HG03342 (cell line): ENCODE measurements around the gene PDCD10.

ENCODE experiments used
- ATAC-seq: cut with Tn5 transposase; IDR thresholded peaks from one replicate; pipeline ENCODE4 v1.9.1; 2021; ENCODE audit warnings: mild to moderate bottlenecking, moderate library complexity; ENCODE audit not compliant: unreplicated experiment

PDCD10 gene

DNA sequence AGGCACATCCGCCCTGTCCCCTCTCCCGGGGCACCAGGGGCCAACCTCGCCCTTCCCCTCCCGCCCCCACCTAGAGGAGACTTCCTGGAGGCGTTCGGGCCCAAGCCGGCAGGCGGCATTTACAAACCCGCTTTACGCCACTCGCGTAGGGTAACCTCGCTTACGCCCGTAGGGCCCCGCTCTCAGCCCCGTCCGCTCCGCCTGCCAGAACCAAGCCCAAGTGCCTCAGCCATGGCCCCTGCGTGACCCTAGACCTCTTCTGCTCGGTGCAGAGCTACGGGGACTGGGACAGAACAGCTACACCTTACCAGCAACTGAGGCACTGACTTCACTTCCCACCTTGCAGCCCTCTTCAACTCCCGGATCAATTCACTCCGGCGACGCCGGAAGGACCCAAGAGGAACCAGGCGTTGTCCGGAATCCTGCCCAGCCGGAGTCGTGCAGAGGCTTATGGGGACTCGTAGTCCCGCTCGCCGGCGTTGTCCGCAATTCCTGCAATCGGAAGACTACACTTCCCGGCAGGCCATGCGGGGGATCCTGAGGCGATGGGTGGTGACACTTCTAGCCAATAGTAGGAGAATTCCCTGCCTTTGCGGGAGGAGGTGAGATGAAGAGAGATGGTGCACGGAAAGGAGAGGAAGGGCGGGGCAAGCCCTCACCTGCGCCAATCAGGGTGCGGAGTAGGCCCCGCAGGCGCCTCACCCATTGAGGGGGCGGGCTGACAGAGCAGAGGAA lies at the start of gene PDCD10:
Gene PDCD10, minus strand, starts transcription at position 395 of the 735 bp plus-strand sequence. CDS start 14,735 bp downstream, outside the sequence.
- ATAC-seq = peak; percentile 88

DNA sequence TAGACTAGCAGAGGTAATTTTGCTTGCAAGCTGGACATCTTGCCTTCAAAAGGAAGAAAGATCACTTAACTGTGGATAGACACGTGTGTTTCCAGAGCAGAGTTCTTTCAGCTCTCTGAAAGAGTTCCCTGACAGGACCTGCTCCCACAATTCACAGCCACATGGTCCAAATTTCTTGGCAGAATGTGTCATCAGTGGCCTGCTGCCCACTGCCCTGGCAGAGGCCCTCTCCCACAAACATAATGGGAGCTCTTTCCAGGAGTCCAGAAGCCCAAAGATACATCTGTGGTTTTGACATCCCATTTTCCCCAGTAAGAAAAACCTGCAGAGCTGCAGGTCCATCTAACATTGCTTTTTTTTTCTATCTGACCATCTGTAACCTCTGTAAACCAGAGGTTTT lies 49.1 kb upstream of the PDCD10 start:
- ATAC-seq = no peak

DNA sequence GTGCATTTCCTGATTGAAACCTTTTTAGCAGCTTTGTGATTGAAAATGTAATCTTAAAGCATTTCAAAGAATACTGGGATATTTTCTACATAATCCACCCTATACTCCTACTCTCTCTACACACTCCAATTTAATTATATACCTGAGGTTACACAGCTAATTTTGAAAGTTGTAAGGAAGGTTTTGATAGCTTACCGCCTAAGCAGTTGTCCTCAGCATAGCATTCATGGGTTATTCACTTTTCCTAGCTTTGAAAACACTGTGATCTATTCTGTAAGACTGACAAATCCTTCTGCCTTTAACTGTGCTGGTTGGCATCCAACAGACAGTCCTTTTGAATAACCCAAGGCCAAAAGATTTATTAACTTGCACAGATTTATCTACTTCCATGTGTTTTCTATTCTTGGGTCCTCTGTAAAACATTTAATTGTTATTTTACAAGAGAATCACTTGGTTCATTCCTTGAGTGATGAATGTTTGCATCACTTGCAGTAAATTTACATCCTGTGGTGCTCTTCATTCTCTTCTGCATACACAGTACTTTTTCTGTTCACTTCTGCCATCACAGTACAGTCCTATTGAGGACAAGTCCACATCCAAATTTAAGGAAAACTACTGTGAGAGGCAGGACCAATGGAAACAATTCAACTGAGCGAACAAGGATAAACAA lies 45.7 kb upstream of the PDCD10 start:
- ATAC-seq = no peak

DNA sequence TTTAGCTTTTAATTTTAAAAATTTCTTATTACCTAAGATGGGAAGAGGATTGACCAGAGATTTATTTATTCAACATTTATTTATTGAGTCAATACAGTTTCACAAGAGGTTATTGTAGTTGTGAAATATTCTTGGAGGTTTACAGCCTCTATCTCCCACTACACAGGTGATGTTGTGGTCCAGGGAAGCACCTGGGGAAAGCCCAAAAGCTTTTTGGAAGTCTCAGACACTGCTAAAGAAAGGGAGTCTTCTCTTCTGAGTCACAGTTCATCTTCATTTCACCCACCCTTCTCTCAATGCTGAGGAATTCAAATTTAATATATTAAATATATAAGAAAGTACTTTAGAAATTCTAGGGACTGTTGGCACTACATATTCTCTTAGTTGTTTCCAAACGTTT lies 42.7 kb upstream of the PDCD10 start:
- ATAC-seq = no peak

DNA sequence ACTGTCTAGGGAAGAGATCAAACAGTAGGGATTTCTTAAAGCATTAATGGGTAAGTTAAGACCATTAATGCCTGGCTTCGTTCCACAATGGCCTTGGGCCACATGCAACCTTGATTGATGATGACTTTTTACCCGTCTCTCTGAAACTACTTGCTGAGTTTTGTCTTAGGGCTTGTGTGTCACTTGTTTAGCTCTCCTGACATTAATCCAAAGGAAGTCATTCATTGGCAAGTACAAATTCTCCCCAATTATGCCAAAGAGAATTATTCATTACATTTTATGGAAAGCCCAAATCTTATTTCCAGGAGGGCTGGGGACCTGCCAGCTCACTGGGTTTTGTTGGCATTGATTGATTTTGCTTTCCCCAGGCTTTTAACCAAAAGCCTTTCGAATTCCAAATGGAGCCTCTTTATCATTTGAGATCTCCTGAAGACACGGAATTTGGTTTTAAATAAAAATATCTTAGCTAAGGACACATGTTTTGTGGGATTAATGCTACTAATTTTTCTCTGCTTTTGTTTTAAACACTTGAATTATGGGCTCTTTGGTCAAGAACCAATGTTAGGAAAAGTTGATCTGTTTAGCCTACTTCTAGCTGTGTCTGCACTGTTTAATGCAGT lies 41.5 kb upstream of the PDCD10 start:
- no peak for ATAC-seq

DNA sequence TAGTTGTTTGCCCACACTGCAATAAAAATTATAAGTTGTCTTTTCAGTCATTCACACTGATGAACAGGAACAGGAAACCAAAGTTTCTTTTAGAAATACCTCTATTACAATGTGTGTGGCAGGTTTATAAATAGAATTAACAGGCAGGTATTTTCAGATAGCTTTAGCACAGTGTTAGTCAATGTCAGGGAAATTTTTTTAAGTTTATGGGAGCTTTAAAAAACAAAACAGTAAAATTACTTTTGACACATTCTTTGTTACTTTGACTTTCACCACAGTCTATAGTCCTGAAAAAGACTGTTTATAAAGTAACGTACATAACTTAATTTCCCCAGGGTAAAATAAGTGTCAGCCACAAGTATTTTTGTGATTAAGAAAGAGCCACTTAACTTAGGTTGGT lies 38.9 kb upstream of the PDCD10 start:
- ATAC-seq = peak; percentile 72

DNA sequence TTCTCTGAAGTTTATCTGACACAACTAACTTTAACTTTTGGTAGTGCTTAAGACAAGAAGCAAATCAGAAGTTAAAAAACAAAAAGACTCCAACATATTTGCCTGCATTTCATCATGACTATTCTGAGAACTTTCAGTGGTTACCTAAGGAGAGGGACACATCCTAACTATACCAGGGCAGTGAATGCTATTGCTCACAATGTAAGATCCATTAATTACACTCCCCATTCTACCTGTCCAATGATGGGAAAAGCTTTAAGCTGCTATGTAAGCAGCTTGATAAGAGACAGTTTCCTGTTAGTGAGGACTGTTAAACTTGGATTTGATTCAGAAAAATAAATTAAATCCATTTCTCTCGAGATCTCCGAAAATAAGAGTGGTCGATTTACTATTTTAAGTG lies 38.3 kb upstream of the PDCD10 start:
- peak; percentile 42 for ATAC-seq

DNA sequence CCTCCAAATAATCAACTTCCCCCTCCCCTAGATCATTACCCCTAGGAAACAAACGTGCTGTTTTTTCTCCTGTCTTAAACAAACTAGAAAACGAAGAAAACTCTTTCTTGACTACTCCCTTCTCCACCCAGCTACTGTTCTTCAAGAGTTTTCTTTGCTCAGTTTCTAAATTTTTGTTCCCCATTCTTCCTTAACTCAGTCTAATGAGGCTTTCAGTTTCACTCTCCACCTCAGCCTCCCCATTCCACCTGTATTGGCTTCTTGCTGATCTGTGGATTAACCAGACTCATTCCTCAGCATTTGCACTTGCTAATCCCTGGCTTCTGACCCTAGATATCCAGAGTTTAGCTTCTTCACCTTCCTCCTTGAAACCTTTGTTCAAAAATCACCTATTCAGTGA lies 27.6 kb upstream of the PDCD10 start:
- no peak for ATAC-seq

DNA sequence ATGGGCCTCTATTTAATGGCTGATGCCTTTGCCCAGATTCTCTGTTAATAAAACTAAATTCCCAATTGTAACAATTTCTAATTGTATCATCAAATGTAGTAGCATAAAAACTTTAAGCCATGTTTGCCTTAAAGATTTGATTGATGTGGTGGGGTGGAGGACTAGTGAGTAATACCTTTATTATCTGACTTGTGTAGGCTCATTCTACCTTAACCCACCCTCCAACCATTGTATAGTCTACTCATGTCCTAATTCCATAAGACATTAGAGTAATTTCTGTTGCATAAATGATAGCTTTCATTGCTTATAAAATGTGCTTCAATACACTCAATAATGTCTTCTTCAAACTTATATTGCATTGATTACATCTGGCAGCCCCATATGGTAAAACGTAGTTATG lies 26.6 kb upstream of the PDCD10 start:
- no peak for ATAC-seq

DNA sequence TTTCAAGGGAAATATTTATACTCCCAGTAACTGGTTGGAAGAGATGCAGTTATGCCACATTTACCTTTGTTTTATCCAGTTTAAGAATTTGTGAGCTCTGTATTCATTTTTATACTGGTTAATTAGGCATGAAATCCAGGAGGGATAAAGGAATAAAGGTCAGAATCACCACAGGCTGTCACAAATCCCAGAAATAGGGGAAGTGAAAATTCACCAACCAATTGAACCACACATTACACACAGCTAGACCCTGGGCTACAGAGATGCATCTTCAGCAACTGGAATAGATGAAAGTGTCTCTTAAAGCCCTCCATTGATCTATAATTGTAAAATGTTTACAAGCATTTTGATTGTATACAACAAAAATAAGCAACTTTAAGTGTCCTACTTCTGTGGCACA lies 19.4 kb upstream of the PDCD10 start:
- no peak for ATAC-seq

DNA sequence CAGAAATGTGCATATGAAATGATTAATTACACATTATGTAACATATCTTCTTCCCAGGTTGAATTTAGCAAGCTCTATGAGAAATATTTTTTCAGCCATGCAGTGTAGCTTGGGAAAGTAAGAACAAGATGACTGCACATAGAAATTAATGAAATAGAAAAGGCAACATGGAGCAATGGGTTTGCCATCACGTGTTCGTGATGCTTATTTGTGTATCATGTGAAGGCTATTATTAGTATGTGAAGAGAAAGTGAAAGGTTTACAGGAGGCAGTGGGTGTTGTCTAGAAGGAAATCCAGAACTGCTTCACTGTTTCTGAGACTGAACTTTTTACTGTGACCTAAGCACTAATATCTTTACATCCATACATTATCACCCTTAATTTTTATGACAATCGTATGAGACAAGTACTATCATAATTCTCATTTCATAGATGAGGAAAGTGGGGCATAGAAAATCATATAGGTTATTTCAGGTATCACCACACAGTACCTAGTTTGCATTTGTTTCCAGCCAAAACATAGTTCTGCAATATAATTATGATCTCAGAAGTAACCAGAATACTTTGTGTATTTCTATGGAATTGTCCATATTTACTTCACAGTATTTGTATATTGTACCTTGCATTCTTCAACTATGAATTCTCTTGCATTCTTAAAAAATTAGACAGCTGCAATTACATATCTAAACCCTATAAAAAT lies 15.7 kb upstream of the PDCD10 start:
- ATAC-seq = peak; percentile 99

DNA sequence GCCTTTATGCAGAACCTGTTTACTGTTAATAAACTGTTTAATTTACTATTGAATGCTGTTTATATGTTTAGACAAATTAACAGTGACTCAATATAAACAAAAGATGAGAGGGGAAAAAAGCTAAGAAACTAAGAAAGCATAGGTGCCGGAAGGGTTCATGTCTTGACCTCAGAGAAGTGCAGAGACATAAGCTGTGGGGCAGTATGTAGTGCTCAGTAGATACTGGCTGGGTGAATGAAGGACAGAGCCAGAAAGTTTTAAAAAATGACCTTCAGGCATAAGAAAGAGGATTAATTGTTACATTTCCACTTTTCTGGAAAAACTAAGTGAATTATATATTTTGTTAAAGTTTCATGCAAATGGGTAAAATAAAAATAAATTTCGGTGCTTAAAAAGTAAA lies 15.0 kb upstream of the PDCD10 start:
- ATAC-seq = no peak

DNA sequence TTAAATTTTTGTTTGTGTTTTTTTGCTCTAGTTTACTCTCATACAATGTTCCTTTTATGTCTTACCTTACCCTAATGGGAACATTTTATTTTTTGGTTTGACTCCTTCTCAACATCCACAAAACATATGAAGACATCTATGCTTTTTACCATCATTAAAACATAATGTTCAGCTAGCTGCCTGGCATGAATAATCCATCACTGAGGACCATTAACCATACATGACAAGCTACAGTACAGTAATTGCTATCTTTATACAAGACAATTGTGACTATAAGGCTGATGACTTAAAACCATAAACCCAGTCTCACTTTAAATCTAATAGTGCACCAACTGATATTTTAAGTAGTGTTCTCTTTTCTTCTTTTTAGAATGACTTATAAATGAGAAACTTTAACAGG lies 14.5 kb upstream of the PDCD10 start:
- ATAC-seq = no peak

DNA sequence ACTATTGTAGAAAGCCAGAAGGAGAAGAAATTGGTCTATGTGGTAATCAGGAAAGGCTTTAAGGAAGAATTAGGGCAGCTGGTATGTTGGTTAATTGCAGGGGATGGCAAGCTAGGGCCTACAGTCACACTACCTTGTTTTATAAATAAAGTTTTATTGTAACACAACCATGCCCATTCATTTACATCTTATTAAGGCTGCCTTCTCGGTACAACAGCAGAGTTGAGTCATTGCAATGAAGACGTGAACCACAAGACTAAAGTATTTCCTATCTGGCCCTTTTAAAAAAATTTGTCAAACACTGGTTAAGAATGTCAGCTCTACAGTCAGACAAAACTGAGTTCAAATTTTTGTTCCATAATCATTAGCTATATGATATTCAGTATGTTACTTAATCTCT lies 9.1 kb upstream of the PDCD10 start:
- ATAC-seq = no peak

DNA sequence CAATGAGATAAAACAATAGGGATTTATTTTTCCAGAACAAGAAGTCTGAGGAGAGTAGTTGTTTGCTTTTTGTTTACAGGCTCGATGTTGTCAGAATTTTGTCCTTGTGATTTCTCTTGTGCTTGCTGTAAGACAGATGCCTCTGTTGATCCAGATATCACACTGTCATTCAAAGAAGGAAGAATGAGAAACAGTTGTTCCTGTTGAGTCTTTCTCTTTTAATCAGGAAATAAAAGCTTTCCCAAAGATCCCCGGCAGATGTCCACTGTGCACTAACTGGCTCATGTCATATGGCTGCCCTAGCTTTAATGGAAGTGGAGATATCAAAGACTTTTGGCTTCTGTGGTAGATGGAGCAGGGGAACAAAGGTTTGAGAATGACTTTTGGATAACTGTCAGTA lies 7.6 kb upstream of the PDCD10 start:
- no peak for ATAC-seq

DNA sequence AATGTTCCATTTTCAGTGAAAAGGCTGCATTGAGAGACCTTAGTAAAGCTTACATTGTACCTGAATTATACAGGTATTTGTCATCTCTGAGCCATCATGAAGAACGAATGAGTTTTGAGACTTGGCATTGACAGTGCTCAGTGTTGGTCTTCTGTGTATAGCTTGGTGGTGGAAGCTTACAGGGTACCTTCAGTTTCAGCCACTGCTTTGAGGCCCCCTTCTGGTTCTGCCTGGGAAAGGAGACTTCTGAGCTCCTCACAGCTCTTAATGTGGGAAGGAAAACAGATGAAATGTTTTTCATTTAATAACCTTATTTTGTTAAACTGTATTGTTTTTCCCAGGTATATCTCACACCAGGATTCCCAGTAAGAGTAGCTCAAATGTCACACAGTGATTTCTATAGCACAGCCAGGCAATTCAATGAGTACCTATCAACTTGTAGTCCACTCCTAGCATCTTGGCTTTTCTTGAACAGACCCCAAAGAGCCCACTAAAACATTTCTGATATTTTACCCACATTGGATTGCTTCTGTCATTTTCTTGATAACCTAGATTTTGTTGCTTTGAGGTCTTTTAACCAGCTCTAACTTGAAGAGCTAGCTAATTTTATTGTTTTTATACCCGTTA lies 6.4 kb upstream of the PDCD10 start:
- ATAC-seq = peak; percentile 90

DNA sequence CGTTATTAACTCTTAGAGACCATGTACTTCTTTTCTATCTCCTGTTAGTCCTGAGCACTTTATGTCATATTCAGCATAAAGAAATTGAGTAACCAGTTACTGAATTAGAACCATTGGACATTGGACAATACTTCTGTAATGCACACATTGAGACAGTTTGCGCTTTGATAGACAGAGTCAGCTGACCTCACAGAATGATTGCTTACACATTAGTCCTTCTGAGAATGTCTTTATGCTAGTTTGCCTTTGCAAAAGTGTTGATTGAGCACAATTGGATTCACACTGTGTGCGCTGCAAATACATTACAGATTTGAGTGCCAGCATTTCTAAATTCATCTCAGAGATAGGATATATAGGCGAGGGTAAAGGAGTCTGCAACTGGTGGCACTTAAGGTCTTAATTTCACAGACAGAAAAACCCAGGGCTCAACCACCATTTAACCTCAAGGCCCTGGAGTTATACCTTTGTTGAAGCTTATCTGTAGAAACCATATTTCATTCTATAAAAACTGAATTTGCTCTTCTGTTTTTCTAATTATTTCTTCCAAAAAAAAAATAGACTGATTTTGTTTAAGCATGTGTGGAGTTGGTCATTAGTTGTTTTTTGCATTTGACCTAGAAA lies 4.6 kb upstream of the PDCD10 start:
- no peak for ATAC-seq

DNA sequence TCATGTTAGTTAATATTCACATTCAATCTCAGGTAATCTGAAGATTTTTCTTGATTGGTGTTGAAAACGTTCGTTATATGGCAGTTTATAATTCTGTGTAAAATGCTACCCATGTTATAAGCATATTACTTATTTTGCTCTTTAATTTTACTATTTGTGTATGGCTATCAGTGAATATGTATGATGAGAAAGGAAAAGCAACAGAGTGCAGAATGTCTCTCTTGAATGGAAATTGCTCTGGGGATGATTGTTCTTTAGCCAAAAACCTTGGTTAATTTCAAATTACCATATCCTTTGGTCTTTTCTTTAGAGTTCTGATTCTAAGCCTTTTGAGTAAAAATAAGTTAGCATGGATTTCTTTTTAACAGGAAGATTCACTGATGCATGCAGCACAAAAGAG lies 3.3 kb upstream of the PDCD10 start:
- no peak for ATAC-seq

DNA sequence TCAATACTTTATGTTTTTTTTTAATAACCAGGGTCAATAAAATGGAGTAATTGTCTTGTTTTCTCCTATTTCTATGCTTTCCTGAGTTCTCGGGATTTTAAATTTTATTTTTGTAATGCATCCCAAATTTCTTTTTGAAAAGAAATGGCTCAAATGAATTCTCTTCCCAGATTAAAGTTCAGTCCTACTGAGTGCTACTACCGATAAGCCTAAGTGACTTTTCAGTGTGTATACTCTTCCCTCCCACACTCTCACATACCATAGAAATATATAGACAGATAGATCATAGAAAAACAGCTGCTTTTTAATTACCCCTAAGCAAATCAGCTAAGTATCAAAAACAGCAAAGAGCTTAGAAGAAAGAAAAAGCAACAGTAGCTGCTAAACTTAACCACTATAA lies 2.3 kb upstream of the PDCD10 start:
- ATAC-seq = no peak

DNA sequence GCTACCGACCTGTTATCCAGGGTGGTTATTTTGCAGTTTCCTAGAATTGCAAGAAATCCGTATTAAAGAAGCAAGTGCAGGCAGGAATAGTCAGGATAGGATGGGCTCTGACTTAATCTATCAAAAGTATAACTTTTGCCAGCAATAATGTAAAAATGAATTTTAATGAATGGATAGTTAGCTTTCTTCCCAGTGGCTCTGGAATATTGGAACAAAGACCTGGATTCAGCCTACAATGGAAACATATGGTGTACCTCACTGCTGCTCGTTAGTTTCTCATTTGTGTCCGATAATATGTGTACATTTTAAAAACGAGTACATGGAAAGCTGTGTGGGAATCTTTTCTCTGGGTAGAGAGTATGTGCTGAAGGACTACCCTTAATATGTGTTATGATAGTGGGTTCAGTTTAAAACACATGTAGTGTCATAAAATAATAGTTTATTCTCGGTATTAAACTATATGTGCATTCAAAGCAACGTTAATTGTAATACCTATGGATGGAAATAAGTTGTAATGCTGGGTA lies 1.6 kb upstream of the PDCD10 start:
- ATAC-seq = no peak
